IPS DF 6.9 (cell line): ENCODE results near the gene ITPKA.

Source experiments
- DNase-seq: peaks from one replicate; pipeline ENCODE4 v3.0.0-alpha.2; 2013; ENCODE audit warnings: low read depth, low spot score
- H3K27ac ChIP-seq: one replicate; pipeline ENCODE4 v1.5.1; 2013; ENCODE audit warnings: low read length, control low read depth
- H3K27me3 ChIP-seq: 2 replicates; pipeline ENCODE4 v1.6.1; 2013; ENCODE audit warnings: mild to moderate bottlenecking, low read length; ENCODE audit not compliant: control insufficient read depth, insufficient read depth
- H3K36me3 ChIP-seq: 2 replicates; pipeline ENCODE4 v1.6.1; 2013; ENCODE audit warnings: low read length; ENCODE audit not compliant: control insufficient read depth, insufficient read depth
- H3K4me1 ChIP-seq: 2 replicates; pipeline ENCODE4 v1.6.1; 2013; ENCODE audit warnings: low read length; ENCODE audit not compliant: control insufficient read depth, insufficient read depth
- H3K4me3 ChIP-seq: 2 replicates; pipeline ENCODE4 v1.5.1; 2013; ENCODE audit warnings: mild to moderate bottlenecking, low read length
- H3K9me3 ChIP-seq: 2 replicates; pipeline ENCODE4 v1.6.1; 2013; ENCODE audit warnings: low read length, inconsistent platforms; ENCODE audit not compliant: control insufficient read depth, insufficient read depth
- WGBS: extraction: QIAGEN DNeasy Blood & Tissue Kit; methylation state at CpG from one replicate; pipeline ENCODE4 v1.1.7; 2013; ENCODE audit warnings: mixed read lengths, missing lambda C conversion rate; ENCODE audit not compliant: insufficient read length, insufficient coverage; 5-methylcytosine and 5-hydroxymethylcytosine counted together

ITPKA gene

DNA sequence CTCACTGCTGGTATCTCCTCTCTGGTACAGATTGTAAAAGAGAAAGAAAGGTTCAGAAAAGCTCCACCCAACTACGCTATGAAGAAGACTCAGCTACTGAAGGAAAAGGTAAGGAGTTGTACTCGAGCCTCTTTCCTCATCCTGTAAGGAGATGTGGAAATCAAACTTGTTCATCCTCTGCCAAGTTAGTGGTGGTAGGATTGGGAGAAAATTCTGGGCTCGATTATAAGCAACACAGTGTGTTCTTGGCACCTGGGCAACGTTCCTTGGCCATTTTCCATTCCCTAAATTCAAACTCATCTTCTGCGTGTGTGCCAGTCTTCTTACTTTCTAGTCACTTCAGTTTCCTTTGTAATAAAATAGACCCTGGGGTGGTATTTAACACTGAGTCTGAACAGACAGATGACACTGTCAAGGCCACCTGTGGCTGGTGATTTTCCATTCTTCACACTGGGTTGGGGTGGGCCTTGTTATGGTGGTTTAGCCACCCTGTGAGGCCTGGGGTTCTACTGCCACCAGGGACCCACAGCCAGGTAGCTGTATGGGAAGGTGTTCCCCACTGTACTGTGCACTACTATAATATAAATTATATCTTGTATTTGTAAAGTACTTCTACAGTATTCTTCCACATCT, 17.1 kb upstream of the ITPKA start:
- Histone ChIP-seq H3K9me3 (no peaks in the 10 kb centered on the region), H3K4me3 (no peak overlapping the region), H3K27me3 (no peaks in the 10 kb centered on the region), H3K36me3 (peaks cover 54% of the 10 kb centered on the region), H3K27ac (no peak overlapping the region), H3K4me1 (no peaks in the 10 kb centered on the region)
- DNase-seq, result no peak
- WGBS, result no CpG with 5 or more reads among the region's 5 CpGs

- no peak for DNase-seq
- Histone ChIP-seq H3K4me3 (no peak overlapping the region), H3K27me3 (no peaks in the 10 kb centered on the region), H3K9me3 (no peaks in the 10 kb centered on the region), H3K27ac (no peak overlapping the region), H3K36me3 (peaks cover 40% of the 10 kb centered on the region), H3K4me1 (no peaks in the 10 kb centered on the region)
- WGBS, result no CpG with 5 or more reads among the region's 12 CpGs
Observed at GRCh38 chr15:41480396-41481140, 13.1 kb upstream of the ITPKA start.

DNA sequence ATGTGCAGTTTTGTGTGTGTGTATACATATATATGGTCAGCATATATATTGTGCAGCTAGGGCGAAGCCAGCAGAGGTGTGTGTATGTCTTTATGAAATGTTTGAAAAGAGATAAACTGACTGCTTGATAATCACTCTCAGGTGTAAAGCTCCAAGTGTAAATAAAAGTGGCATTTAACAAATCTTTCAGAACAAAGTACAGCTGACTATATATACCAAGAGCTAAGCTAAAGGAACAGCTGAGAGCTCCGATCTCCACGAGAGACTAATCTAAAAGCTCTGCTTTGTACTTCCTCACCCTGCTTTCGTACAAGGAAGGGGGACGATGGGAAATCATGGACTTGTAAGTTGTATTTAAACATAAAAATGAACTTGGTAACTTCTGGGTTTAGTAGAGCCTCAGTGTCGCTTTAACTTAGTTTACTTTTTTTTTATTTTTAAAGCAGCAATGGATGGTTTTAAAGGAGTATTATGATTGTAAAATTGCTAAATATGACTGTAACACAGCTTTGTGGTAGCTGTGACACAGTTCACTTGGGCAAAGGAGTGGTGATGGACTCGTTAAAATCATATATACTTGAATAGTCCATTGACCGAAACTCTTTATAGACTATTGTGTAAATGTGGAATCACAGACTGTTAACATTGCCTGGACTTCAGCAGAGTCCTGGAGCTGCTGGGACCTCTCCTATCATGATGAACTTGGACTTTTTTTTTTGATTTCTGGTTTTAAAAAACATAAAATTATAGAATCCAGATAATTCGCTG, 11.4 kb upstream of the ITPKA start:
- no CpG with 5 or more reads among the region's 9 CpGs for WGBS

DNA sequence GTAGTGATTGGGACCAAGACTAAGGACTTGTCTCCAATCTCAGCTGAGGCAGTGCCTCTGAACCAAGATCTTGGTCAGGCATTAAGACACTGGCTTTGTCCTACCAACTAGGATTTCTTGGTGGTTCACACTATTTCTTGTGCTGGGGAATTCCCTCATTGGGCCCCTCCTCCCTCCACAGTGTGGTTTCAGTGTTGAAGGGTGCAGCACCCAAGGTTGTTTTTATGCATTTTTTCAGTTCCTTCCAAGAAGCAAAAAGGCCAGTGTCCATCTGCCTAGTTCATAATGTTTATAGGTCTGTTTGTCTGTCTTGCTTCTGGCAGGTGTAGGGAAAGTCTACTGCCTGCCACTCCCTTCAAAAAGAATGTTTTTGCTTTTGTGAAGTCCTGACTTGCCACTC, 10.6 kb upstream of the ITPKA start:
- Histone ChIP-seq H3K27ac (no peak overlapping the region), H3K4me1 (no peaks in the 10 kb centered on the region), H3K9me3 (no peaks in the 10 kb centered on the region), H3K36me3 (peaks cover 26% of the 10 kb centered on the region), H3K27me3 (no peaks in the 10 kb centered on the region), H3K4me3 (no peak overlapping the region)
- no peak for DNase-seq

More for the DNA sequence above, 11.4 kb upstream of the ITPKA start:
- H3K9me3 ChIP-seq, result no peaks in the 10 kb centered on the region
- no peaks in the 10 kb centered on the region for H3K27me3 ChIP-seq
- no peak overlapping the region for H3K27ac ChIP-seq
- no peak for DNase-seq
- H3K4me1 ChIP-seq, result no peaks in the 10 kb centered on the region
- H3K4me3 ChIP-seq, result no peak overlapping the region
- H3K36me3 ChIP-seq, result peaks cover 27% of the 10 kb centered on the region

GRCh38 chr15:41483519-41483918, 10.2 kb upstream of the ITPKA start:
- DNase-seq, result no peak
- Histone ChIP-seq H3K4me3 (no peak overlapping the region), H3K27me3 (no peaks in the 10 kb centered on the region), H3K36me3 (peaks cover 24% of the 10 kb centered on the region), H3K9me3 (no peaks in the 10 kb centered on the region), H3K27ac (no peak overlapping the region), H3K4me1 (no peaks in the 10 kb centered on the region)
- no CpG with 5 or more reads among the region's 2 CpGs for WGBS

DNA sequence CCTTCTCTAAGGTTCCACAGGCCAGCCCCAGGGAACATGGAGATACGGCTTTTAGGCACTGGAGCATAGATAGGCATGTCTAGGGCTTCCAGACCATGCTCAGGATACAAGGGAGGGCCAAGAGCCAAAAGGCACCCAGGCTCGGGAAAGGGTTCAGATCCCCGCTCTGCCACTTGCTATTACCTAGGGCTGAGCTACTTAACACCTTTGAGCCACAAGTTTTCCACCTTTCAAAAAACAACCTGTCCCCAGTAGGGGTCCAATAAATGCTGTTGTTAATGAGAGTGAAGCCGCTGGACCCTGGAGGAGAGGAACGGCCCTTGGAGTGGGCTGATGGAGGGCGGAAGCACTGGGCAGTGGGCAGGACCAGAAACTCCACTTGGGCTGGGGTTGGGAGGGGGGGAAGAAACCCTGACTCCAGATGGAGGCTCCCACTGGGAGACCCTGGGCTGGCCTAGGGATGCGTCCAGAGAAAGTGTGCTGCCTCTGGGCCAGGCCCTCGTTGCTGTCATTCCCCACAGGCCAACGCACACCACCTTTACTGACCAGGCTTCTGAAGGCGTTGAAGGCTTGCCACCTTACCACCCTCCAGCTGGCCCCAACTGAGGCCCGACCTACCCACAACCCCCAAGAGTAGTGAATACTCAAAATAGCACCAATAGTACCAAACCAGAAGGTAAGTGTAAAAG, 8.6 kb upstream of the ITPKA start:
- no peaks in the 10 kb centered on the region for H3K27me3 ChIP-seq
- no peak for DNase-seq
- no peaks in the 10 kb centered on the region for H3K4me1 ChIP-seq
- H3K27ac ChIP-seq, result no peak overlapping the region
- H3K36me3 ChIP-seq, result peaks cover 11% of the 10 kb centered on the region
- no CpG with 5 or more reads among the region's 11 CpGs for WGBS
- no peaks in the 10 kb centered on the region for H3K9me3 ChIP-seq
- H3K4me3 ChIP-seq, result no peak overlapping the region

DNA sequence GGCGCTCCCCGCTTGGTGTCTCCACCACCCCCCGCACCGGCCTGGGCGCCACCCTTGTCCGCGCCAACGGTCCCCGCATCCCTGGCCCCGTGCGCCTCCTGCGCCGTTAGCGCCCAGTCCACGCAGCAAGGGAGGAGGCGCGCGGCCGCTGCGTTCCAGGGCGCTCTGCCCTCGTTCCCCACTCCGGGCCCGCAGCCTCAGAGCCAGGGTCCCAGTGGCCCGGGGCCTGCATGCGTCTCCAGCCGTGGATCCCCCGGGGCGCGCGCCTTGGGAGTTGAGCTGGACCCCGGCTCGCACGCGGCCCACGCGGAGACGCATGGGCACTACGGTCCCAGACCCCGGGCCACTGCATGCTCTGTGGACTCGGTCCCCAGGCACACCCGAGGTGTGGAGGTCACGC, 7.4 kb upstream of the ITPKA start:
- H3K9me3 ChIP-seq, result no peaks in the 10 kb centered on the region
- peaks cover 3% of the 10 kb centered on the region; the same call in 1 of the 2 replicates for H3K36me3 ChIP-seq
- no peak overlapping the region for H3K4me3 ChIP-seq
- H3K27me3 ChIP-seq, result peaks cover under 1% of the 10 kb centered on the region; the same call in 1 of the 2 replicates
- H3K4me1 ChIP-seq, result no peaks in the 10 kb centered on the region
- no peak for DNase-seq
- WGBS, result no CpG with 5 or more reads among the region's 43 CpGs
- no peak overlapping the region for H3K27ac ChIP-seq

DNA sequence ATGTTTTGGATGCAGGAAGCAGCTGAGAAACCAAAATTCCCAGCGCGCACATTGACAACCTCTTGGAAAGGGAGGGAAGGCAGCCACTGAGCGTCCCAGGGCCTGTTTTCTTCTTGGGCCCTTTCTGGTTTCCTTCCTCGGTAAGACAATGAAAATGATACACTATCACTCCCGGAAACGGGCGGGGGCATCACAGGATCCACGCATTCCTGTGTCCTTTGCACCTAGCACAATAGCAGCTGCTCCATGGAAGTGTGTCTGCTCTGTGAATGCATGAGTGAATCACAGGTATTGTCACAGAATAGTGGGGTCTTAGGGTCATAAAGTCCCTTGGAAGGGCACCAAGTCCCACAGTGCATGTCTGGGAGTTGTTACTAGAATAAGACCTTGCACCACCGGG, 6.3 kb upstream of the ITPKA start:
- no CpG with 5 or more reads among the region's 9 CpGs for WGBS

DNA sequence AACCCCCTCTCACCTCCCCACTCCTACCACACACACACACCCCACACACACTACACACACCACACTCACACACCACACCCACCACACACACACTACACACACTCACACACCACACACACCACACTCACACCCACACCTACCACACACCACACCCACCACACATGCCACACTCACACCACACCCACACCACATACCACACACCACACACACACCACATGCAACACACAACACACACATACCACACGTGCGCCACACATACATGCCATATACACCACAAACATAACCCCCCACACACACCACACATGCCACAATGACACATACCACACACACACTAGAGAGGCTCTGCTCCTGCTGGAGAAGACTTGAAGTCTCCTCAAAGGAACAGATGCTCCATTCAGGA, 5.9 kb upstream of the ITPKA start:
- Histone ChIP-seq H3K9me3 (no peaks in the 10 kb centered on the region), H3K27ac (no peak overlapping the region), H3K27me3 (peaks cover 15% of the 10 kb centered on the region; the same call in 1 of the 2 replicates), H3K4me3 (no peak overlapping the region), H3K4me1 (0 out of 2 replicates have a peak, but pooled peaks cover 2% of the 10 kb centered on the region), H3K36me3 (no peaks in the 10 kb centered on the region)
- no peak for DNase-seq
- WGBS, result 100% methylated on average over 2 of the region's 2 CpGs

More for the DNA sequence above, 6.3 kb upstream of the ITPKA start:
- Histone ChIP-seq H3K4me1 (no peaks in the 10 kb centered on the region), H3K27me3 (peaks cover 11% of the 10 kb centered on the region; the same call in 1 of the 2 replicates), H3K27ac (no peak overlapping the region), H3K9me3 (no peaks in the 10 kb centered on the region), H3K4me3 (no peak overlapping the region), H3K36me3 (no peaks in the 10 kb centered on the region)
- no peak for DNase-seq

DNA sequence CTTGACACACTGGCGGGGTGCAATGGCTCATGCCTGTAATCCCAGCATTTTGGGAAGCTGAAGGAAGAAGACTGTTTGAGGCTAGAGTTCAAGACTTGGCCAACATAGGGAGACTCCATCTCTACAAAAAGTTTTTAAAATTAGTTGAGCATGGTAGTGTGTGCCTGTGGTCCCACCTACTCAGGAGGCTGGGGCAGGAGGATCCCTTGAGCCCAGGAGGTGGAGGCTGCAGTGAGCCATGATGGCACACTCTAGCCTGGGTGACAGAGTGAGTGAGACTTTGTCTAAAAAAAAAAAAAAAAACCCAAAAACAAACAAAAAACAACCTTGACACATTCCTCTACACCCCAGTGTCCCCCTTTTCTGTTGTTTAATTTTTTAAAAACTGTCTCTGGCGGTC, 4.0 kb upstream of the ITPKA start:
- Histone ChIP-seq H3K27me3 (peaks cover 24% of the 10 kb centered on the region; the same call in 1 of the 2 replicates), H3K4me3 (no peak overlapping the region), H3K27ac (no peak overlapping the region), H3K9me3 (no peaks in the 10 kb centered on the region), H3K4me1 (0 out of 2 replicates have a peak, but pooled peaks cover 3% of the 10 kb centered on the region), H3K36me3 (no peaks in the 10 kb centered on the region)
- no peak for DNase-seq
- WGBS, result no CpG with 5 or more reads among the region's 2 CpGs
